Body of pancreas (tissue), 4 donors: ENCODE data around the gene CYS1.

Experiments used
- CTCF ChIP-seq, 7 experiments: fragments of 450-650 bp in 4 of 7; fragments of 200-600 bp in 3 of 7; sonication (generic) in 3 of 7; IDR thresholded peaks; one replicate each; pipeline ENCODE4 v1.5.1; 2016 to 2019; ENCODE audit warnings: antibody characterized with exemption in 7 of 7
- POLR2A ChIP-seq, 3 donors: fragments of 450-650 bp; IDR thresholded peaks; one replicate each; pipeline ENCODE4 v1.6.1; 2016; ENCODE audit warnings: antibody characterized with exemption in 3 of 3, mild to moderate bottlenecking in 2 of 3

GRCh38 chr2:10042301-10043161, 37.7 kb downstream of the CYS1 start:
- TF ChIP-seq CTCF (IDR thresholded peaks at IDR 0.05): peak in 4 of 7 experiments; percentile 7 to 27 (median 18)
- peak; percentile 58 to 81 (median 71) for TF ChIP-seq POLR2A (IDR thresholded peaks at IDR 0.05)
